ENCODE results near the gene TFAP2B.

The TFAP2B gene

GRCh38 chr6:50891290-50891689 is 72.6 kb downstream of the TFAP2B start:
- POLR2A ChIA-PET (ENCODE audit: low non-redundant PET): no interaction called here
- CTCF ChIA-PET: no interaction called here
- no peak for TF ChIP-seq CTCF (conservative IDR thresholded peaks at IDR 0.05; ENCODE audit: low read depth)
- DNase-seq (ENCODE audit: low spot score): no peak
- H3K27ac ChIP-seq: no peak overlapping the region

All from RWPE1 (cell line).